Measurements from ENCODE around the gene GRM8.

The GRM8 gene

DNA sequence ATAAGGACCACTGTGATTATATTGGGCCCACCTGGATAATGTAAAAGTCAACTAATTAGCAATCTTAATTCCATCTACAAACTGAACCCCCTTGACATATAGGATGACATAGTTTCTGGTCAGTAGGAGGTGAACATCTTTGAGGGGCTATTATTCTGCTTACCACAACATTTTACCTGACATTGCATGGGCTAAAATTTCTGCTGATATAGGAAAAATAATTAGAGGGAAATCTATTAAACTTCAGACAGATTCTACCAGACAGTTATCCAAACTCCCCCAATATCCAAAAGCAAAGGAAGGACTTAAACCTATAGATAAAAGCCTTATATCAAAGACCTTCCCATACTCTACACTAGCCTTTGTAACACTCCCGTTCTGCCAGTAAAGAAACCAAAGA, 443.6 kb downstream of the GRM8 start:
- no peak for DNase-seq (ENCODE audit: low read depth, low spot score)

DNA sequence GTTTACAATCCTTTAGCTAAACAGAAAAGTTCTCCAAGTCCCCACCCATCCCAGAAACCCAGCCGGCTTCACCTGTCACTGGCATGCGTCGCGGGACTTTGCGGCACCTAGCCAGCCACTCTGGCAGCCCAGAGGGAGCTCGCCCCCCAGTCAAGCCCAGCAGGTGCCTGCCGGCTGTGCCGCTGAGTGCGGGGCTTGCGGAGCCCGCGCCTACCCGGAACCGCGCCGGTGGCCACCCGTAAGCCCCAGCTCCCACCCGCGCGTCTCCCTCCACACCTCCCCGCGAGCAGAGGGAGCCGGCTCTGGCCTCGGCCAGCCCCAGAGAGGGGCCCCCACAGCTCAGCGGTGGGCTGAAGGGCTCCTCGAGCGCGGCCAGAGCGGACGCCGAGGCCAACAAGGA, 446.1 kb downstream of the GRM8 start:
- no peak for DNase-seq (ENCODE audit: low read depth, low spot score)

DNA sequence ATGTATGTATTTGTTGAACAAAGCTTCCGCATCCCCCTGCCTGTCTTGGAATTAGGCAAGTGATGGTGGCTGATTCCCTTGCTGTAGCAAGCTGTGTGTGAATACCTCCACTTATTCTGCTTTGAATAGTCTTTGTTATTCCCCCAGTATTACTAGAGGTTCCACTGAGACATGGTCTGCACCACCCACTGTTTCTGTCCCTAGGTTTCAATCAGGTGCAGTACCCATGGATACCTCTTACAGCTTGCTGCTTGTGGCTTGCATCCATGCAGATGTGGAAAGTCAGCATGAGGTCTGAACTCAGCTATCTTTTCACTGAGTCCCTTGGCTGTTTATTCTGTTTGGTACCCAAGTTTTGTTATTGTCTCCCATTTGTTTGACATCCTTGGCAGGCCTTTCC, 447.4 kb downstream of the GRM8 start:
- no peak for DNase-seq (ENCODE audit: low read depth, low spot score)

DNA sequence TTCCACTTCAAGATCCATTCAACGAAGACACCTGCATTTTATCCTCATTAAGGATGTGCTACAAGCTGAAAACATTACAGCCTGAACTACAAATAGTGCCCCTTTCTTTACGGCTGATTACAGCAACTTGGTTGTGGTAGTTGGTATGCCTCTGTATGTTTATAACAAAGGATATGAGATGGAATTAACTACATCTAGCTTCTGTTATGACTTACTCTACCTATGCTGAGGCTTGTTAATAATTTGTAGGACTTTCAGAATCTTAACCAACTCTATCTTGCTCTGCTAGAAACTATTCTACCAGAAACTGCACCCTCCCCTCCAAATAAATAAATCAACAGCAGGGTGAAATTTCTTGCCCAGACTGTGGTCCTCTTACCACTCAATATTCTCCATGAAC, 448.1 kb downstream of the GRM8 start:
- DNase-seq (ENCODE audit: low read depth, low spot score) = no peak

DNA sequence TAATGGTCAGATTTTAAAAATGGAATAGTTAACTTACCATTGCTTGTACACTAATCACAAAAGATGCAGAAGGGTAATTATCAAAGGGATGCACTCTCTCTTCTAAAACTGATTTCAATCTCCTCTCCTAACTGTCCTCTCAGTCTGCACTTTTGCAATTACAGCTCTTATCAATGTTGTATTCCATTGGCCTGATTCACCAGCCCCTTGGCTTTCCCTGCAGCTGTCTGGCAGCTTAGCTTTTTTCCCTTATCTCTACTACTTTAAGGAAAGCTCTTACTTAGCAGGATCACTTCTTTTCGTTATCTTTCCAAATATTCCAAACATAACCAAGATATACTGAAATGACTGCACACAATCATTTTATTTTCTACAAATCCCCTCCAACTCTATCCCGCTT, 448.8 kb downstream of the GRM8 start:
- no peak for DNase-seq (ENCODE audit: low read depth, low spot score)

DNA sequence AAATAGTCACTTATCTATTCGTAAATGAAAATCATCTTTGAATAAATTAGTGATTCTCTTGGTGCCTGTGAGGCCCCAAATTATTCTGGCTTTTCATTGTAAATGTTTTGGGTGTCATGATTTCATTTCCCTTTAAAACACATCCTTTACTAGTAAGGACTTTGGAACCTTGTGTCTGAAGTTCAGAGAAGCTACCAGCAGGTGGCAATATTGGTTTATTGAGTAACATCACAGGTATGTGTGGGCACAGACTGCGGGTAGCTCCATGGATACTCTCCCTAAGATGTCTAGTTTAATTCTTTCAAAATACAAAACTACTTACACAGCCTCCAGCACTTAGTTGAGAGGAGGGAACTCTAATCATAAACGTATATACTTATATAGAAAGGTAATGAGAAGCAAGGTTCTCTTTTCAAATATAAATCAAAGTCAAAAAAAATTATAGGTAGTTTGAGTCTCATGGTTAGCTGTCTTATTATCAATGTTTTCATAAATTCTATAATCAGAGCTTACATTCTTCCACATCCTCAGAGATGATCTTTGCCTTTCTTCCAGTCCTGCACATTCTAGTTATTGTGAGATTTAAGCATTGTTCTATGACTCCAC, 449.6 kb downstream of the GRM8 start:
- no peak for DNase-seq (ENCODE audit: low read depth, low spot score)

DNA sequence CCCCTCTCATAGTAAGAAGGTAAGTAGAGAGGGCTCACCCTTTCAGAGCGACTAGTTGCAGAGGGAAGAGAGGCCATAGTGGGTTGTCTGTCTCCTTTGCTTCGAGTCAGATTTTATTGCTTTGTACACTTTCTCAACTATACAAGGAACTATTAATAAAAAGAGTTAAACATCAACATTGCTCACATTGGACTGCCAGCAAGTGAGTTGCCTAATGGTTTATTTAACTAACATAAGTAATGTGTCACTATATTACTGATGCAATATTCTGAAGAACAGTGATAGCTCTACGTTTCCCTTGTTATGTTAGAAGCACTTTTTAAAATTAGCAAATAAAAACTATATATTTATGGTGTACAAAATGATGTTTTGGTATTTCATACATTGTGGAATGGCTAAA, 451.0 kb downstream of the GRM8 start:
- DNase-seq (ENCODE audit: low read depth, low spot score) = no peak

DNA sequence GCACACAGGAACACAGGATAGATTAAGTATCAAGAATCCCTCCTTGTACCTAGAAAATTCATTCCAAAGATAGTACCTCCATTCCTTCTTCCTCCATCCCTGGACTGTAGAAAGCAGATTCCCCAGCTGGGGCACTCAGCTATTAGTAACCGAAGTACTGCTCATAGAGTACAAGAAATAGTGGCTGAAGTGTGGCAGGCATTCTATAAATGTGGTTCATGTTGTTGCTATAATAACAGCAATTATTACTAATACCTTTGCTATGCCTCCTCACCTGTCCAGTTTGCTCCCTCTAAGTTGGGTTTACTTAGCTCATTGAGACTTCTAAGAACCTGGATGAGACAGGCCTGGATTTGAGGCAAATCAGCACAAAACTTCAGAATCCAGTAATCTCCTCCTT, 453.2 kb downstream of the GRM8 start:
- no peak for DNase-seq (ENCODE audit: low read depth, low spot score)

DNA sequence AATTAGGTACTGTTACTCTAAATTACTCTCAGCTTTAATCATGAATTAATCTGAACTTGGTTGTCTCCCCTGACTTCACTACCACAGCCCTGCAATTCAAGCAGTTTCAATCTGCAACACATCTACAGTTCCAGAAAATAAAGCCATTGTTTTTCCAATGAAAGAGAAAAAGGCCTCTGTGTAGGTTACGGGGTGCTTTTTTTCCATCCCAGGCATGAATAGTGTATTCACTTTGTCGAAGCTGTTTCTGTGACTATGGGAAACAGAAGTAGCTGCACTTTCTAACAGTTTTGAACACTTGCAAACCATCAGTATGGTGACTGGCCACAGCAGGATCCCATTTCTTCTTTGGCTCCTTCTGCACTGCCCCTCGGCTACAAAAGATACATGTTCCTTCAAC, 460.2 kb downstream of the GRM8 start:
- no peak for DNase-seq (ENCODE audit: low read depth, low spot score)

DNA sequence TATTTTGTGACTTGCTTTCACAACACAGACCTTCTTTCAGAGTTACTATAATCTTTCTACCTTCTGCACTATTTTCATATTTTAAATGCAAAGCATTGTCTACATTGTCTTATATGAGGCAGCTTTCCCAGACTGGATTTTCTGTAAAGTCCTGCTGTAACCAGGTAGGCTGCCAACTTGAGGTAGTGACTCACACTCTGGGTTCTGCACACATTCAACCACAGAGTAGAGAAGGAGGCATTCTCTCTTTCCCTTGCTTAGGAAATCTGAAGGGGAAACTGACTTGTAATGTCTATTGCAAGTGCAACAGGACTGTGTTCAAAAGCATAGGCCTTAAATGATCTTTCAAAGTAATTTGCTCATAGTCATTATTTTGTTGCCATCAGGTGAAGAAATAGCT, 461.4 kb downstream of the GRM8 start:
- no peak for DNase-seq (ENCODE audit: low read depth, low spot score)

DNA sequence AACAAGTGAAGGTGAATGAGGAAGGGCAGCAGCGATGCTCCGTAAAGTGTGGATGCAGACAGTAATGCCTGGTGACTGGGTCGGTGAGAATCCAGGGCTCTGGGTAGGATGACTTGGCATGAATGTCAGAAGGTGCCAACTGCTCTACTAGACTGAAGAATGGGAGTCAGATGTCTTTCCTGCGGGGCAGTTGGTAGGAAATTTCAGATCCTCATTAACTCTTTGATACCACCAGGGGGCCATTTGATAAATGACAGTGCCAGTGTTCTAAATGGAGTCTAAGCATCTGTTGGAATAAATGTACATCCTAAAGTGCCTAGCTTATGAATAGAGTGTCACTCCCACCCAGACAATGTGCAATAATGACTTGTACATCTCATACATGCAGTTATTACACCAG, 462.0 kb downstream of the GRM8 start:
- DNase-seq (ENCODE audit: low read depth, low spot score) = no peak

DNA sequence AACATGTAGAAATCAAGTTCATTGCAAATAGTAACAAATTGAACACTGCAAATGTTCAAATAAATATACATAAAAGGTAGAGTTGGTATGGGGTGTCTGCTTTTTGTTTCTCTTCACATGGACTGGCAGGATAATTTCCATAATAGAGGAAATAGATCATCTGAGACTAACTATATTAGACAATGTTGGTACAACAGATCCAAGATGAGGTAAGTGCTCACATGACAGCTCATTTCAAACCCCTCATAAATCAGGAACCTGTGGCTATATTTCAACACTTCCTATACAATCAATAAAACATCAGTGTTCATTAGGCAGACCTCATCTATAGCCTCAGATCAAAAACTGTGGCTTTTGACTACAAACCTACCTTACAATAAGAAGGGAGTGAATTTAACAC, 469.1 kb downstream of the GRM8 start:
- DNase-seq (ENCODE audit: low read depth, low spot score) = no peak

DNA sequence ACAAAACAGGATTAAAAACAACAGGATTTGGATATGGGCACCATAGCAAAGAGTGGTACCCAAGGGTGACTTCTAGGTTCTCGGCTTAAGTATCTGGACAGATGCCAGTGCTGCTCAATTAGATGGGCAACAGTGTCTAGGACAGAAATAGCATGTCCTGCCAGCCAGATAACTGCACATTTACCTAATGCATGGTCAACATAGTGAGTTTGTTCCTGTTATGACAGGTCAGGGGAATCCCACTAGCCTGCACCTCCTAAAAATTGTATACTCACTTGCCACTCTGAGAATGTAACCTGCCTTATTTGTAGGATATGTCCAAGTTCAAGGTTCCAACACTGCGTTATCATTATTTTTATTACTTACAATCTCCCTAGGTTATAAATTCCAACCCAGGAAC, 471.7 kb downstream of the GRM8 start:
- no peak for DNase-seq (ENCODE audit: low read depth, low spot score)

DNA sequence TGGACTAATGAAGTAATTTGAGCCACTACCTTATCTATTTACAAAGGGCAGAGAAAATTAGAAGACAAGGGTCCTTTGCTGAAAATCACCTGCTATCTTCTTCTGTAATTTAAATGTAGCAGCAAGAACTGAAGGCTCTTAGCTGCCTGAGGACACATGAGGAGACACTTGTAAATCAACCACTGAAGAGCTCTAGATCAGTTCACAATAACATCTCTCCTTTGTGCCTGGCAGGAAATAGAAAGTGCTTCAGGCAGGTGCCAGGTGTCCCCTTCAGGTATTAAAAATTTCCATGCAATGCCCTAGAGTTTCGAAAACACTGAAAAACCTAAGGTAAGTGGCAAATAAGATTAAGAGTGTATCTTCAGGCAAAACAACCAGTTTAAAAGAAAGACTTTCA, 474.6 kb downstream of the GRM8 start:
- no peak for DNase-seq (ENCODE audit: low read depth, low spot score)

DNA sequence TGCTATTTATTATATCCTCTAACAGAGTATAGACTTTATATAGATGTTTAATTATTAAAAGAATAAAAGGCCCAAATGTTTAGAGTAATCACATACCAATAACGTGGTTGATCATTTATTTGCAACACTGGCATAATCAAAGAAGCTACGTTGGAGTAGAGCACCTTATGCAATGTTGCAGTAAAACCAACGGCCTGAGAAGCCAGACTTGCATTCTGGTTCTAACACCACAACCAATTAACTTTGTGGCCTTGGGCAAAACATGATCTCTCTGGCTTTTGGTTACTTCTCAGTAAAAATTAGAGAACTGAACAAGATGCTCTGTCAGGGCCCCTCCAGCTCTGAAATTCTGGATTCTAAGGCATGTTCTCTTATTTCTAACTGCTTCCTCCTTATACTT, 476.2 kb downstream of the GRM8 start:
- DNase-seq (ENCODE audit: low read depth, low spot score) = no peak

DNA sequence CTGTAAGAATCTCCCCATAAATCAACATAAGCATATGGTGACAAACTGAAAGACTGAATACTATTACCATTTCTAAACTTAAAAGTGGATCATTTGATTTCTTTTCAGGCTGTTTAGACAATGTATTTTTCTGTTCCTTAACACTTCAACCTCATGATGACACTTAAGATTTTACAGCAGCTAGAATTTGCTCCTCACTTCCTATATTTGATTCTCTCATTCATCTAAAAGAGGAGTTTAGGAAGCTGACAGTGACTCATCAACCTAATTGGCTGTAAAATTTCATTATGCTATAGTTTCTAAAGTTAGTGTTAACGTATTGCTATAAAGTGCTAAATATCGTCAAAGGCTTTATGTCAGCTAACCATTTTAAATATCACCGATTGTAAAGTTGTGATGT, 478.7 kb downstream of the GRM8 start:
- DNase-seq (ENCODE audit: low read depth, low spot score) = no peak

DNA sequence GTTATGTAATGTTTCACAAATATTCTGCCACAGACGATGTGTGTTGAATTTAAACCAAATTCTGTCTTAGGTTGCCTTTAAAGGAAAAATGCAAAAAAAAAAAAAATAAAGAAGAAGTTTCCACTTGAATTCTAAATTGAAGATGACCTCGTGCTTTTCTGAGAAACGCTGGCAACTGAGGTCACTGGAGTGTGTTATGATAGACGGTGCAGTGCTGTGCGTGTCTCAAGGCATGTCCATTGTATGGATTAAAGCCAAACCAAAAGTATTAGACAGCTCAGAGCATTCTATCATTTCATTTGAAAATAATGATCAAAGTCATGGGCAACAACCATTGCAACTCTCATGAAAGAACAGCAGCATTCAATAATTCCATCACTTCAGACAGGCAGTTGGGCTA, 483.9 kb downstream of the GRM8 start:
- DNase-seq (ENCODE audit: low read depth, low spot score) = no peak

DNA sequence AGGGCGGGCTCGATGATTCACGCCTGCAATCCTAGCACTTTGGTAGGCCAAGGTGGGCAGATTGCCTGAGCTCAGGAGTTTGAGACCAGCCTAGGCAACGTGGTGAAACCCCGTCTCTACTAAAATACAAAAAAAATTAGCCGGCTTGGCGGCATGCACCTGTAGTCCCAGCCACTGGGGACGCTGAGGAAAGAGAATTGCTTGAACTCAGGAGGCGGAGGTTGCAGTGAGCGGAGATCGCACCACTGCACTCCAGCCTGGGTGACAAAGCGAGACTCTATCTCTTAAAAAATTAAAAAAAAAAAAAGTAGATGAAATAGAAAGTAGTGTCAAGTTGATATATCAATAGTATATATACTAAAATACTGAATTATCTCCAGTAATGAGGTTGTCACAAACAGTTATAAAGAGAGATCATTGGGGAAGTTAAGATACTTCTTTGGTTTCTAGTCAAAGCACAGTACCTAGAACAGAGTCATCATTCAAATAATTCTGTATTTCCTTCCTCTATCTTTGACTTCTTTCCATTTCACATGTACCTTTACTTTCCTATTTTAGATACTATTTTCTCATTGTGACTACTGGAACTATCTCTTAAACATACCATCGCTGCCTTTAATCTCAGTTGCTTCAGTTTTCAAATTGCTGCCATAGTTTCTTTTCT, 491.7 kb downstream of the GRM8 start:
- no peak for DNase-seq (ENCODE audit: low read depth, low spot score)

DNA sequence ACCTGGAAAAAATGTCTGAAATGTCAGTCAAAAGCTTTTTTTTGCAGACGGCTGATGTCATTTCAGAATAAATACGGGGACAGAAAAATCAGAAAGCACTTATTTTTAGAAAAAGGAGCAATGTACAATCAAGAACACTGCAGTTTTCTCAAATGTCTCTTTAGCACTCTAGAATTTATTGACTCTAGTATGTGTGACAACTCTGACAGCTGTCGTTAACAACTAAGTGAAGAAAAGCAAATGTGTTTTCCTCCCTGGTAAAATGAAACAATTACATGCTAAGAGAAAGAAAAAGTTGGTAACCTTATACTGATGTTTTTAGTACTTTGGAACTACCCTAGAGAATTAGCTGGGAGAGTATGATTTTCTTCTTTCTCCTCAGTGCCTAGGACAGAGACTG, 497.4 kb downstream of the GRM8 start:
- no peak for DNase-seq (ENCODE audit: low read depth, low spot score)

DNA sequence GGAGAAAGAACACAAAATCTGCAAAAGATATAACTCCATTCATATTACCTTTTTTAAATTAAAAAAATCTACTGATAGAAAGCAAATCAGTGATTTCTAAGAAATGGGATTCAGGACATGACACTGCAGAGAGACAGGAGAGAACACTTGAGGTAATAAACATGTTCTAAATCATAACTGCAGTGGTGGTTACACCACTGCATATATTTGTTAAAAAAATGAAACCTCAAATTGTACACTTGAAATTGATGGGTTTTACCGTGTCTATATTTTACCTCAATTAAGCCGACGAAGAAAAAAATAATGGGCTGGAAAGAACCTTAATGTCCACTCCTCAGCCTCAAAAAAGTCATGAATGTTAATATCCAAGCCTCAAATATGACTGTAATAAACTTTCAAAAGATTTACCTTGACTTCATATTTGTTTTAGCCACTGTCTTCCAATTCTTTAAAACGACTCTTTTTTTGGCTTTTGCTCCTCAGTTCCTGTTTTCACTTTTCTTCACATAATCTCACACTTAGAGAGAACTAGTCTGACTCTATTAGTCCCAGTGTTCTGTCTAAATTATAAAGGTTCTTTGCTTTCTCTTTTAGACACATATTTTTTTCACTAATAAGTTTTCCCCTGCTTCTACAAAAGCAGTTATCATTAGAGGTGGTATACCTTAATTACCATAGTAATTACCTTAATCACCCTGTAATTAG, 502.4 kb downstream of the GRM8 start:
- no peak for DNase-seq (ENCODE audit: low read depth, low spot score)

DNA sequence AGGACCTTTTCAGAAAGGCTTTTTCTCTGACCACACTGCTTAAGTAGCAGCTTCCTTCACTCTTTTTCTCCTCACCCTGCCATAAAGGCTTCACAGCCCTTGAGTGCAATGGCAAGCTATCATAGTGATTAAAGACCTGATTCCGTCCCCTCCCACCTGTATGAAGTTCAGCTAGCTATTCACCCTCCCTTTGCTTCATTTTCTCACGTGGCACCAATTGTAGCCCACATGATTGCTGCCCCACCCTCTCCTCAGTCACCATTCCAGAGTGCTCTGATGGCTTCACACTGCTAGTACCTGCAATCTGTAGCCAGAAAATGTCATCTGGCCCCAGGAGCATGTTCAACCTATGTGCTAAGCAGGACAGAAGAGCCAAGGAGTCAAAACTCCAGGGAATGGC, 523.8 kb downstream of the GRM8 start:
- no peak for DNase-seq (ENCODE audit: low read depth, low spot score)

DNA sequence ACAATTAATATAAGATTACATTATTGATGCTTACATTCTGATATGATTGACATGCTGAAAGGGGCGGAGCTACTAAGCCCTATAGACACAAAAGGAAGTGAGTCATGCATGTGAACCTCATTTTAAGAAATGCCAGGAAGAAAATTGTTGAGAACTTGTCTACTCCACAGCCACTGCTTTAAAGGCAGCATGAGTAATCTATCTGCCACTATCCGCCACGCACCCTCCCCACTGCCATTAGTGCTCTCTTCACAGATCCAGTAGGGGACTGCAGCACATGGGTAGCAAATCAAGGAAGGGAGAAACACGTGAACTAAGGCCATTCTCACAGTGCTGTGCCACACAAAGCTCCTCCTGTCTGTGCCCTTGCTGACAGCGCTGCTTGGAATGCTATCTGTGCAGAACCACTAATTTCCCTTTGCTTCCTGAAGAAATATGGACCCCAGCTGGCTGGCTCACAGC, 524.8 kb downstream of the GRM8 start:
- DNase-seq (ENCODE audit: low read depth, low spot score) = no peak

DNA sequence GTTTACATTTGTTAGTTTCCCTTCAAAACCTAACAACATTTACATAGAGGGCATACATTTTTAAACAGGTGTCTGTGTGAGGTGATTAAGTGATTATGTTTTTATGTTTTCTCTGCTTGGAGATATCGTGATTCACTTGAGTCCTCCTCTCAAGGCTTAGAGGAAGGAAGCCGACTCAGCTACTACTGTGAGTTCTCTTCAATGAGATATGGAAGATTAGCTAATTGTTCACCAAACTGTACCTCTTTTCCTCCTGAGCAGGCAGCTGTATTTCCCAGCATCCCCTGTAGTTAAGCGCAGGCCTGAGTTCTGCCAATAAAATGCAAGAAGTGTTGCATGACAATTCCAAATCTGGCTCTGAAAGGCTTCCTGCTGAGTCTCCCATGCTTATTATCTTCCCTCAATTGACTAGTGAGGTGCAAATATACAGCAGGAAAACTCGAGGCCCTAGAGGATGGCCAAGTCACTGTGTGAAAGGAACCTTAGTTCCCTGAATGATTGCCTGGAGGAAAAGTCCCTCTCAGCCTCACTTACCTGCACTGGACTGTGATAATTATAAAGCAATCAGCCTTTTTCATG, 528.7 kb downstream of the GRM8 start:
- no peak for DNase-seq (ENCODE audit: low read depth, low spot score)

All from activated naive CD8-positive, alpha-beta T cell treated with anti-CD3 and anti-CD28 coated beads, Interleukin-2, amount 50 U/mL, for 16 hours (primary cell).